Right atrium auricular region (tissue), 2 donors: ENCODE measurements around the gene FXYD1. TPM values are rescaled to one million over a fixed set of nuclear protein-coding genes. Genes with fewer than 3 reads are reported as not detected.

ENCODE experiments used
- DNase-seq: peaks from one replicate; pipeline ENCODE4 v3.0.0-alpha.2; 2019; ENCODE audit warnings: low spot score
- H3K27ac ChIP-seq, 2 donors: fragments of 200-600 bp; sonication (generic); 1 replicate in 1 of 2; 2 replicates in 1 of 2; pipeline ENCODE4 v1.5.1; 2016 to 2019
- H3K27me3 ChIP-seq, 2 donors: fragments of 200-600 bp; sonication (generic); one replicate each; pipeline versions ENCODE4 v1.5.1 to v1.6.0; 2017 to 2019
- H3K36me3 ChIP-seq: fragments of 200-600 bp; sonication (generic); one replicate; pipeline ENCODE4 v1.5.1; 2016
- H3K4me1 ChIP-seq, 2 donors: fragments of 200-600 bp; sonication (generic); one replicate each; pipeline versions ENCODE4 v1.5.1 to v1.6.0; 2017 to 2019
- H3K4me3 ChIP-seq, 2 donors: fragments of 200-600 bp; sonication (generic); 1 replicate in 1 of 2; 2 replicates in 1 of 2; pipeline ENCODE4 v1.5.1; 2017 to 2019; ENCODE audit warnings: mild to moderate bottlenecking in 1 of 2, moderate library complexity in 1 of 2
- H3K9me3 ChIP-seq, 2 donors: fragments of 200-600 bp; sonication (generic); one replicate each; pipeline ENCODE4 v1.5.1; 2019
- CTCF ChIP-seq, 2 donors: fragments of 200-600 bp; sonication (generic); IDR thresholded peaks; one replicate each; pipeline ENCODE4 v1.5.1; 2019; ENCODE audit warnings: antibody characterized with exemption in 2 of 2
- total RNA-seq, 2 donors: library from RNA; depleted of rRNA; stranded (reverse); fragments of >200 nt; gene quantifications; one replicate each; pipeline ENCODE4 v1.1.0, GENCODE V29; 2016

FXYD1 gene
- total RNA-seq, 2 donors from 2014 or later = 166 to 175 TPM

GRCh38 chr19:35093941-35094647 is 44.5 kb upstream of the FXYD1 start:
- Histone ChIP-seq H3K9me3 (no peaks in the 10 kb centered on the region), H3K36me3 (no peaks in the 10 kb centered on the region), H3K4me1 (peaks cover 0 to 15% of the 10 kb centered on the region in 2 donors), H3K27me3 (no peaks in the 10 kb centered on the region), H3K27ac (no peak overlapping the region), H3K4me3 (no peak overlapping the region)
- TF ChIP-seq CTCF (IDR thresholded peaks at IDR 0.05) = no peak
- no peak for DNase-seq

GRCh38 chr19:35094656-35095055 is 44.0 kb upstream of the FXYD1 start:
- no peak for DNase-seq
- TF ChIP-seq CTCF (IDR thresholded peaks at IDR 0.05) = no peak
- Histone ChIP-seq H3K4me1 (peaks cover 0 to 15% of the 10 kb centered on the region in 2 donors), H3K27me3 (no peaks in the 10 kb centered on the region), H3K36me3 (no peaks in the 10 kb centered on the region), H3K9me3 (no peaks in the 10 kb centered on the region), H3K27ac (no peak overlapping the region), H3K4me3 (no peak overlapping the region)

GRCh38 chr19:35095667-35096368 is 42.8 kb upstream of the FXYD1 start:
- peaks cover 0 to 8% of the 10 kb centered on the region in 2 donors for H3K4me1 ChIP-seq
- no peak for DNase-seq
- no peaks in the 10 kb centered on the region for H3K27me3 ChIP-seq
- TF ChIP-seq CTCF (IDR thresholded peaks at IDR 0.05) = no peak
- H3K4me3 ChIP-seq = no peak overlapping the region
- no peak overlapping the region for H3K27ac ChIP-seq
- H3K9me3 ChIP-seq = no peaks in the 10 kb centered on the region
- no peaks in the 10 kb centered on the region for H3K36me3 ChIP-seq

GRCh38 chr19:35098413-35099049 is 40.1 kb upstream of the FXYD1 start:
- DNase-seq = no peak
- H3K9me3 ChIP-seq = no peaks in the 10 kb centered on the region
- no peak overlapping the region for H3K27ac ChIP-seq
- H3K4me3 ChIP-seq = no peak overlapping the region
- H3K27me3 ChIP-seq = no peaks in the 10 kb centered on the region
- H3K36me3 ChIP-seq = no peaks in the 10 kb centered on the region
- no peak for TF ChIP-seq CTCF (IDR thresholded peaks at IDR 0.05)
- H3K4me1 ChIP-seq = peaks cover 0 to 6% of the 10 kb centered on the region in 2 donors

GRCh38 chr19:35099155-35099896 is 39.3 kb upstream of the FXYD1 start:
- Histone ChIP-seq H3K9me3 (no peaks in the 10 kb centered on the region), H3K27ac (no peak overlapping the region), H3K36me3 (no peaks in the 10 kb centered on the region), H3K27me3 (no peaks in the 10 kb centered on the region), H3K4me3 (no peak overlapping the region), H3K4me1 (peaks cover 0 to 6% of the 10 kb centered on the region in 2 donors)
- no peak for DNase-seq
- no peak for TF ChIP-seq CTCF (IDR thresholded peaks at IDR 0.05)
